ENCODE data around the gene SCYL3.

DNA sequence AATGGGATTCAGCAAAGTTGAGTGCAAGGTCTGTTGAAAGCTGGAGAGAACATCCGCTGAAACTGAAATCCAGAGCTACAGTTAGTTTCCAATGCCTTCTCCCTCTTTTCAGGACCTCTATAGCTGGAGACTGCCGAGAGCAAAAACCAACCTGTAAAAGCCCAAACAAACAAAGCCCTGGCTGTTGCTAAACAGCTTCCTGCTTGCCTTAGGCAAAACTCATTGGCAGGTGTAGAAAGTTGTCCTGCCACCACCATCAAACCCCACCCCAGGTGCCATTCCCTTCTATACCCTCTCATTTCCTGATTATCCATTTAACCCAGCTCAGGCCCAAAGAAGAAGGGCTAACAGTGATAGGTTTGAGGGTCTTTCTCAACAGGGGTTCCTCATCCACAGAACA, 24.7 kb downstream of the SCYL3 start:
- TF ChIP-seq POLR2AphosphoS5 (IDR thresholded peaks at IDR 0.05) = no peak
- TF ChIP-seq, protein P1, sequence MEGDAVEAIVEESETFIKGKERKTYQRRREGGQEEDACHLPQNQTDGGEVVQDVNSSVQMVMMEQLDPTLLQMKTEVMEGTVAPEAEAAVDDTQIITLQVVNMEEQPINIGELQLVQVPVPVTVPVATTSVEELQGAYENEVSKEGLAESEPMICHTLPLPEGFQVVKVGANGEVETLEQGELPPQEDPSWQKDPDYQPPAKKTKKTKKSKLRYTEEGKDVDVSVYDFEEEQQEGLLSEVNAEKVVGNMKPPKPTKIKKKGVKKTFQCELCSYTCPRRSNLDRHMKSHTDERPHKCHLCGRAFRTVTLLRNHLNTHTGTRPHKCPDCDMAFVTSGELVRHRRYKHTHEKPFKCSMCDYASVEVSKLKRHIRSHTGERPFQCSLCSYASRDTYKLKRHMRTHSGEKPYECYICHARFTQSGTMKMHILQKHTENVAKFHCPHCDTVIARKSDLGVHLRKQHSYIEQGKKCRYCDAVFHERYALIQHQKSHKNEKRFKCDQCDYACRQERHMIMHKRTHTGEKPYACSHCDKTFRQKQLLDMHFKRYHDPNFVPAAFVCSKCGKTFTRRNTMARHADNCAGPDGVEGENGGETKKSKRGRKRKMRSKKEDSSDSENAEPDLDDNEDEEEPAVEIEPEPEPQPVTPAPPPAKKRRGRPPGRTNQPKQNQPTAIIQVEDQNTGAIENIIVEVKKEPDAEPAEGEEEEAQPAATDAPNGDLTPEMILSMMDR (IDR thresholded peaks at IDR 0.05) = no peak
- no peak for TF ChIP-seq POLR2A (IDR thresholded peaks at IDR 0.05)
- TF ChIP-seq EP300 (IDR thresholded peaks at IDR 0.05) = no peak
